Right renal pelvis (tissue), 4 donors: Measurements from ENCODE around the gene RFT1. TPM values are rescaled to one million over a fixed set of nuclear protein-coding genes. Genes with fewer than 3 reads are reported as not detected.

Source experiments
- DNase-seq, 4 donors: peaks; one replicate each; pipeline ENCODE4 v3.0.0-alpha.2; 2013; ENCODE audit warnings: low read depth in 4 of 4, low spot score in 3 of 4, missing footprints in 1 of 4
- polyA plus RNA-seq, 4 donors: library from polyadenylated mRNA; unstranded; fragments of 120-200 nt; gene quantifications; one replicate each; pipeline ENCODE4 v1.2.1, GENCODE V29; 2013; ENCODE audit not compliant: insufficient read length in 4 of 4

The RFT1 gene
- polyA plus RNA-seq: 10 to 100 TPM; 24.8 to 31.8 (median 27.3) TPM

GRCh38 chr3:53130179-53131061, at the start of gene RFT1:
Gene RFT1, minus strand, starts transcription at chr3:53130435. Its CDS starts 35 bp downstream, at chr3:53130400.
- peak; percentile 93 to 95 (median 94) for DNase-seq

GRCh38 chr3:53179580-53179979, 49.3 kb upstream of the RFT1 start:
- no peak for DNase-seq

GRCh38 chr3:53178246-53178645, 48.0 kb upstream of the RFT1 start:
- DNase-seq: no peak

- DNase-seq: no peak
Measured at GRCh38 chr3:53175613-53176540, 45.6 kb upstream of the RFT1 start.

GRCh38 chr3:53174346-53175250, 44.4 kb upstream of the RFT1 start:
- no peak for DNase-seq

- DNase-seq: no peak
Measured at GRCh38 chr3:53173107-53173506, 42.9 kb upstream of the RFT1 start.

GRCh38 chr3:53171827-53172505, 41.7 kb upstream of the RFT1 start:
- no peak for DNase-seq

- no peak for DNase-seq
Measured at GRCh38 chr3:53171064-53171418, 40.8 kb upstream of the RFT1 start.

- DNase-seq: no peak
Measured at GRCh38 chr3:53170325-53171063, 40.3 kb upstream of the RFT1 start.

- no peak for DNase-seq
Measured at GRCh38 chr3:53169832-53170324, 39.6 kb upstream of the RFT1 start.

GRCh38 chr3:53169045-53169831, 39.0 kb upstream of the RFT1 start:
- no peak for DNase-seq

- no peak for DNase-seq
Measured at GRCh38 chr3:53168175-53168923, 38.1 kb upstream of the RFT1 start.

- DNase-seq: no peak
Measured at GRCh38 chr3:53167418-53168174, 37.4 kb upstream of the RFT1 start.

GRCh38 chr3:53166781-53167291, 36.6 kb upstream of the RFT1 start:
- no peak for DNase-seq

GRCh38 chr3:53166206-53166605, 36.0 kb upstream of the RFT1 start:
- DNase-seq: no peak

- no peak for DNase-seq
Measured at GRCh38 chr3:53164911-53165310, 34.7 kb upstream of the RFT1 start.
